ENCODE measurements around the gene ESRRB.

Gene ESRRB

GRCh38 chr14:76491172-76491930, 115.4 kb downstream of the ESRRB start:
- H3K4me3 ChIP-seq (ENCODE audit: low read depth, low read length) = no peak overlapping the region

GRCh38 chr14:76495983-76496382, 120.0 kb downstream of the ESRRB start:
- H3K4me3 ChIP-seq (ENCODE audit: low read depth, low read length) = no peak overlapping the region

- H3K4me3 ChIP-seq (ENCODE audit: low read depth, low read length) = no peak overlapping the region
Measured at GRCh38 chr14:76496595-76496994, 120.7 kb downstream of the ESRRB start.

GRCh38 chr14:76497550-76498462, 121.9 kb downstream of the ESRRB start:
- no peak overlapping the region for H3K4me3 ChIP-seq (ENCODE audit: low read depth, low read length)

GRCh38 chr14:76498463-76498935, 122.6 kb downstream of the ESRRB start:
- H3K4me3 ChIP-seq (ENCODE audit: low read depth, low read length) = no peak overlapping the region

- H3K4me3 ChIP-seq (ENCODE audit: low read depth, low read length) = no peak overlapping the region
Measured at GRCh38 chr14:76498976-76499375, 123.0 kb downstream of the ESRRB start.

- H3K4me3 ChIP-seq (ENCODE audit: low read depth, low read length) = no peak overlapping the region
Measured at GRCh38 chr14:76499399-76499798, 123.5 kb downstream of the ESRRB start.

- H3K4me3 ChIP-seq (ENCODE audit: low read depth, low read length) = no peak overlapping the region
Measured at GRCh38 chr14:76500011-76500410, 124.1 kb downstream of the ESRRB start.

- H3K4me3 ChIP-seq (ENCODE audit: low read depth, low read length) = no peak overlapping the region
Measured at GRCh38 chr14:76500480-76500879, 124.5 kb downstream of the ESRRB start.

- no peak overlapping the region for H3K4me3 ChIP-seq (ENCODE audit: low read depth, low read length)
Measured at GRCh38 chr14:76501156-76501720, 125.3 kb downstream of the ESRRB start.

- H3K4me3 ChIP-seq (ENCODE audit: low read depth, low read length) = no peak overlapping the region
Measured at GRCh38 chr14:76502219-76502618, 126.3 kb downstream of the ESRRB start.

GRCh38 chr14:76502638-76503037, 126.7 kb downstream of the ESRRB start:
- H3K4me3 ChIP-seq (ENCODE audit: low read depth, low read length) = no peak overlapping the region

GRCh38 chr14:76509311-76509710, 133.4 kb downstream of the ESRRB start:
- no peak overlapping the region for H3K4me3 ChIP-seq (ENCODE audit: low read depth, low read length)

GRCh38 chr14:76510181-76510580, 134.2 kb downstream of the ESRRB start:
- no peak overlapping the region for H3K4me3 ChIP-seq (ENCODE audit: low read depth, low read length)

- no peak overlapping the region for H3K4me3 ChIP-seq (ENCODE audit: low read depth, low read length)
Measured at GRCh38 chr14:76514213-76514998, 138.5 kb downstream of the ESRRB start.

GRCh38 chr14:76516884-76517283, 140.9 kb downstream of the ESRRB start:
- H3K4me3 ChIP-seq (ENCODE audit: low read depth, low read length) = no peak overlapping the region

GRCh38 chr14:76518366-76518765, 142.4 kb downstream of the ESRRB start:
- no peak overlapping the region for H3K4me3 ChIP-seq (ENCODE audit: low read depth, low read length)

- H3K4me3 ChIP-seq (ENCODE audit: low read depth, low read length) = no peak overlapping the region
Measured at GRCh38 chr14:76525106-76525821, 149.3 kb downstream of the ESRRB start.

GRCh38 chr14:76531085-76531484, 155.1 kb downstream of the ESRRB start:
- no peak overlapping the region for H3K4me3 ChIP-seq (ENCODE audit: low read depth, low read length)

GRCh38 chr14:76531821-76532318, 155.9 kb downstream of the ESRRB start:
- no peak overlapping the region for H3K4me3 ChIP-seq (ENCODE audit: low read depth, low read length)

Data from iPS-11a (cell line).